ENCODE data around the gene COL5A1.

GRCh38 chr9:134739660-134739968 lies 98.0 kb downstream of the COL5A1 start:
- TF ChIP-seq CTCF (IDR thresholded peaks at IDR 0.05) (no peak), POLR2A (IDR thresholded peaks at IDR 0.05) (no peak), POLR2AphosphoS5 (IDR thresholded peaks at IDR 0.05) (no peak)

All from upper lobe of left lung (tissue), 4 donors.